ENCODE data around the gene DPP4. TPM values are rescaled to one million over a fixed set of nuclear protein-coding genes. Genes with fewer than 3 reads are reported as not detected.

Gene DPP4
- total and polyA plus RNA-seq, 2 experiments from 2014 or later, result 31.6 to 39.9 TPM

DNA sequence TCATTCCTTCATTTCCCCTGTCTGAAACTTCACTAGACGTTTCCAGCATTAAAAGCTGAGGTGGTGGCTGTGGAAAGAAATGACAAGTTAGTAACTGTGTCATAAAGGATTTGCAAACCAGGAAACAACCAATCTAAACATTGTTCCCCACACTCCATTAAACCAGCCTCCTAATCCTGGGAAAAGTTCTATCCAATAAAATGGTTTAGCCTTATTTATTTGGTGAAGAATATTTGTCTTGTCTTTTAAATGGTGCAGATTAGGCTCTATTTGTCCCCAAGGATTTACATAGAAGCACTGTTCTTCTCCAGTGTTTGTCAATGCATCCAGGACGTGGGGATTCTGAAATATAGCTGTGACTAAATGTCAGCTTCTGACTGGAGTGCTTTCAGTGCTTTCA is 10.5 kb upstream of the DPP4 start:
- no peak for DNase-seq
- peak overlapping the region; percentile 77; the same call in 1 of the 2 replicates for H3K27ac ChIP-seq
- peaks cover 41% of the 10 kb centered on the region for H3F3A ChIP-seq (ENCODE audit: insufficient read depth)
- no peaks in the 10 kb centered on the region for H3K27me3 ChIP-seq (replicated peaks; ENCODE audit: insufficient read depth)
- 53 to 56% methylated on average over 2 of the region's 2 CpGs for WGBS, 2 experiments (ENCODE audit: low coverage in 1 of 2, low lambda C conversion rate in 2 of 2, missing lambda C conversion rate in 2 of 2)
- no peak overlapping the region for H3K4me3 ChIP-seq
- no peaks in the 10 kb centered on the region; the same call in 1 of the 2 replicates for H3K9me2 ChIP-seq (ENCODE audit: insufficient read depth)
- H3K9ac ChIP-seq, result no peak overlapping the region
- H3K36me3 ChIP-seq (ENCODE audit: low read depth), result no peaks in the 10 kb centered on the region
- H2AFZ ChIP-seq, result no peak overlapping the region
- H3K79me2 ChIP-seq (ENCODE audit: insufficient read depth), result no peaks in the 10 kb centered on the region
- H4K20me1 ChIP-seq (ENCODE audit: insufficient read depth), result no peaks in the 10 kb centered on the region
- peaks cover 53% of the 10 kb centered on the region for H3K4me1 ChIP-seq (ENCODE audit: insufficient read depth)
- H3K9me3 ChIP-seq (ENCODE audit: low read depth), result no peaks in the 10 kb centered on the region
- no peak overlapping the region for H3K4me2 ChIP-seq (ENCODE audit: unreplicated experiment)
- in situ Hi-C loops (cut with MboI), result no loop called here
- TF ChIP-seq EZH2 (IDR thresholded peaks at IDR 0.05; ENCODE audit: insufficient read depth, poor library complexity, severe bottlenecking), result no peak
- TF ChIP-seq EZH2phosphoT487 (IDR thresholded peaks at IDR 0.05; ENCODE audit: insufficient read depth, low read depth), result no peak

- Histone ChIP-seq H2AFZ (no peak overlapping the region), H3K27ac (no peak overlapping the region), H3K4me1 (ENCODE audit: insufficient read depth) (peaks cover 36% of the 10 kb centered on the region), H3K9ac (no peak overlapping the region), H3K79me2 (ENCODE audit: insufficient read depth) (no peaks in the 10 kb centered on the region), H3K9me3 (ENCODE audit: low read depth) (no peaks in the 10 kb centered on the region), H3K27me3 (replicated peaks; ENCODE audit: insufficient read depth) (no peaks in the 10 kb centered on the region), H3K4me3 (no peak overlapping the region), H3F3A (ENCODE audit: insufficient read depth) (peaks cover 41% of the 10 kb centered on the region), H4K20me1 (ENCODE audit: insufficient read depth) (no peaks in the 10 kb centered on the region), H3K9me2 (ENCODE audit: insufficient read depth) (no peaks in the 10 kb centered on the region; the same call in 1 of the 2 replicates), H3K4me2 (ENCODE audit: unreplicated experiment) (no peak overlapping the region), H3K36me3 (ENCODE audit: low read depth) (no peaks in the 10 kb centered on the region)
- in situ Hi-C loops (cut with MboI), result no loop called here
- no peak for TF ChIP-seq EZH2 (IDR thresholded peaks at IDR 0.05; ENCODE audit: insufficient read depth, poor library complexity, severe bottlenecking)
- no peak for TF ChIP-seq EZH2phosphoT487 (IDR thresholded peaks at IDR 0.05; ENCODE audit: insufficient read depth, low read depth)
- no peak for DNase-seq
- WGBS, 2 experiments (ENCODE audit: low coverage in 1 of 2, low lambda C conversion rate in 2 of 2, missing lambda C conversion rate in 2 of 2), result 86 to 89% methylated on average over 3 of the region's 3 CpGs
Measured at GRCh38 chr2:162082681-162083080, 8.7 kb upstream of the DPP4 start.

GRCh38 chr2:162082036-162082435 is 8.0 kb upstream of the DPP4 start:
- Histone ChIP-seq H3K27ac (no peak overlapping the region), H3K9me2 (ENCODE audit: insufficient read depth) (no peaks in the 10 kb centered on the region; the same call in 1 of the 2 replicates), H3K4me3 (no peak overlapping the region), H3K36me3 (ENCODE audit: low read depth) (no peaks in the 10 kb centered on the region), H2AFZ (no peak overlapping the region), H3K9ac (no peak overlapping the region), H3K9me3 (ENCODE audit: low read depth) (no peaks in the 10 kb centered on the region), H3K27me3 (replicated peaks; ENCODE audit: insufficient read depth) (no peaks in the 10 kb centered on the region), H3K4me1 (ENCODE audit: insufficient read depth) (peaks cover 30% of the 10 kb centered on the region), H4K20me1 (ENCODE audit: insufficient read depth) (no peaks in the 10 kb centered on the region), H3K79me2 (ENCODE audit: insufficient read depth) (no peaks in the 10 kb centered on the region), H3F3A (ENCODE audit: insufficient read depth) (peaks cover 34% of the 10 kb centered on the region), H3K4me2 (ENCODE audit: unreplicated experiment) (no peak overlapping the region)
- no peak for DNase-seq
- TF ChIP-seq EZH2phosphoT487 (IDR thresholded peaks at IDR 0.05; ENCODE audit: insufficient read depth, low read depth), result no peak
- no peak for TF ChIP-seq EZH2 (IDR thresholded peaks at IDR 0.05; ENCODE audit: insufficient read depth, poor library complexity, severe bottlenecking)
- in situ Hi-C loops (cut with MboI), result no loop called here
- 75 to 88% methylated on average over 1 of the region's 1 CpG for WGBS, 2 experiments (ENCODE audit: low coverage in 1 of 2, low lambda C conversion rate in 2 of 2, missing lambda C conversion rate in 2 of 2)

- TF ChIP-seq EZH2 (IDR thresholded peaks at IDR 0.05; ENCODE audit: insufficient read depth, poor library complexity, severe bottlenecking) (no peak), EZH2phosphoT487 (IDR thresholded peaks at IDR 0.05; ENCODE audit: insufficient read depth, low read depth) (no peak)
- H3K4me3 ChIP-seq, result no peak overlapping the region
- no peaks in the 10 kb centered on the region for H4K20me1 ChIP-seq (ENCODE audit: insufficient read depth)
- H3K27ac ChIP-seq, result no peak overlapping the region
- no peak overlapping the region for H3K4me2 ChIP-seq (ENCODE audit: unreplicated experiment)
- H2AFZ ChIP-seq, result no peak overlapping the region
- no peaks in the 10 kb centered on the region for H3K27me3 ChIP-seq (replicated peaks; ENCODE audit: insufficient read depth)
- H3K36me3 ChIP-seq (ENCODE audit: low read depth), result no peaks in the 10 kb centered on the region
- H3F3A ChIP-seq (ENCODE audit: insufficient read depth), result peaks cover 33% of the 10 kb centered on the region
- no peak for DNase-seq
- in situ Hi-C loops (cut with MboI), result no loop called here
- H3K4me1 ChIP-seq (ENCODE audit: insufficient read depth), result peaks cover 23% of the 10 kb centered on the region
- 28 to 34% methylated on average over 2 of the region's 2 CpGs for WGBS, 2 experiments (ENCODE audit: low coverage in 1 of 2, low lambda C conversion rate in 2 of 2, missing lambda C conversion rate in 2 of 2)
- H3K9ac ChIP-seq, result no peak overlapping the region
- no peaks in the 10 kb centered on the region for H3K79me2 ChIP-seq (ENCODE audit: insufficient read depth)
- no peaks in the 10 kb centered on the region for H3K9me3 ChIP-seq (ENCODE audit: low read depth)
- no peaks in the 10 kb centered on the region; the same call in 1 of the 2 replicates for H3K9me2 ChIP-seq (ENCODE audit: insufficient read depth)
Measured at GRCh38 chr2:162079514-162079913, 5.5 kb upstream of the DPP4 start.

DNA sequence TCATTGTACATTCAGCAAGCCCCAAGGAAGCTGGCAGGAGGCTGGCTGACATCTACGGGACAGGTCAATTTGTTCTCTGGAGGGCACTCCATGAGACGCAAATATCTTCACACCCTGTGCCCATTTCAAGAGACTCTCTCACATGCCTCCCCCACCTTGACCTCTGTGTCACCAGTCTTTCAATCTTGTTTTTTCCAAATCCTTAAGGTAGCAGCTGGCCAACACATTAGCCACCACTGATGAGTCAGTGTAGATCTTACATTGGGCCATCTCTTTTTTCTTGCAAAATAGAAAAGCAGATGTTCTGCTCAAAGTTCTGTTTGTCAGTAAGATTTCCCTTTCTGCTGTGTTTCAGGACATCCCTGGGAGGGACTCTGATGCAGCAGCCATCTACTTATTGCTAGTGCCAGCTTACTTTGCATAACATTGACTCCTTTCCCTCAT is 1.7 kb upstream of the DPP4 start:
- Histone ChIP-seq H3F3A (ENCODE audit: insufficient read depth) (peaks cover 47% of the 10 kb centered on the region), H3K9me3 (ENCODE audit: low read depth) (no peaks in the 10 kb centered on the region), H3K27ac (peak overlapping the region; percentile 65), H3K36me3 (ENCODE audit: low read depth) (no peaks in the 10 kb centered on the region), H3K4me1 (ENCODE audit: insufficient read depth) (peaks cover 47% of the 10 kb centered on the region), H4K20me1 (ENCODE audit: insufficient read depth) (no peaks in the 10 kb centered on the region), H3K4me3 (no peak overlapping the region), H3K9ac (no peak overlapping the region), H3K4me2 (ENCODE audit: unreplicated experiment) (peak overlapping the region; percentile 43), H3K9me2 (ENCODE audit: insufficient read depth) (no peaks in the 10 kb centered on the region), H3K79me2 (ENCODE audit: insufficient read depth) (no peaks in the 10 kb centered on the region), H3K27me3 (replicated peaks; ENCODE audit: insufficient read depth) (no peaks in the 10 kb centered on the region), H2AFZ (no peak overlapping the region)
- WGBS, 2 experiments (ENCODE audit: low coverage in 1 of 2, low lambda C conversion rate in 2 of 2, missing lambda C conversion rate in 2 of 2), result 11 to 22% methylated on average over 2 of the region's 2 CpGs
- no peak for TF ChIP-seq EZH2phosphoT487 (IDR thresholded peaks at IDR 0.05; ENCODE audit: insufficient read depth, low read depth)
- no peak for TF ChIP-seq EZH2 (IDR thresholded peaks at IDR 0.05; ENCODE audit: insufficient read depth, poor library complexity, severe bottlenecking)
- peak; percentile 87 for DNase-seq
- in situ Hi-C loops (cut with MboI), result no loop called here
